GM19452 (cell line): ENCODE measurements around the gene C14orf132.

Experiments
- ATAC-seq: cut with Tn5 transposase; IDR thresholded peaks from one replicate; pipeline ENCODE4 v1.9.1; 2021; ENCODE audit not compliant: unreplicated experiment

Gene C14orf132

GRCh38 chr14:96039633-96040311, 610 bp downstream of the C14orf132 start:
- no peak for ATAC-seq

GRCh38 chr14:96040828-96041371, 1.7 kb downstream of the C14orf132 start:
- ATAC-seq: no peak

GRCh38 chr14:96042248-96042930, 3.2 kb downstream of the C14orf132 start:
- no peak for ATAC-seq

- no peak for ATAC-seq
These were observed 7.5 kb downstream of the C14orf132 start for GRCh38 chr14:96046630-96047029.

GRCh38 chr14:96047101-96047500, 7.9 kb downstream of the C14orf132 start:
- no peak for ATAC-seq

GRCh38 chr14:96049932-96050331, 10.8 kb downstream of the C14orf132 start:
- no peak for ATAC-seq

GRCh38 chr14:96050482-96050881, 11.3 kb downstream of the C14orf132 start:
- ATAC-seq: no peak

GRCh38 chr14:96051231-96051630, 12.1 kb downstream of the C14orf132 start:
- ATAC-seq: no peak

- no peak for ATAC-seq
These were observed 12.7 kb downstream of the C14orf132 start for GRCh38 chr14:96051642-96052540.

GRCh38 chr14:96052541-96053247, 13.5 kb downstream of the C14orf132 start:
- no peak for ATAC-seq

GRCh38 chr14:96053248-96053599, 14.1 kb downstream of the C14orf132 start:
- ATAC-seq: no peak

- no peak for ATAC-seq
These were observed 14.6 kb downstream of the C14orf132 start for GRCh38 chr14:96053600-96054381.

- ATAC-seq: no peak
These were observed 15.5 kb downstream of the C14orf132 start for GRCh38 chr14:96054661-96055060.

- no peak for ATAC-seq
These were observed 16.0 kb downstream of the C14orf132 start for GRCh38 chr14:96055065-96055752.

GRCh38 chr14:96055753-96056508, 16.8 kb downstream of the C14orf132 start:
- ATAC-seq: no peak

- no peak for ATAC-seq
These were observed 17.6 kb downstream of the C14orf132 start for GRCh38 chr14:96056509-96057422.

- ATAC-seq: no peak
These were observed 18.6 kb downstream of the C14orf132 start for GRCh38 chr14:96057738-96058137.
